IMR-90 (cell line): ENCODE measurements around the gene TMEM221. TPM values are rescaled to one million over a fixed set of nuclear protein-coding genes. Genes with fewer than 3 reads are reported as not detected.

ENCODE experiments used
- ATAC-seq: fragments of 200-7000 bp; cut with Tn5 transposase; 2 replicates; pipeline ENCODE4 v1.9.1; 2020; ENCODE audit warnings: low read depth, mild to moderate bottlenecking, moderate library complexity
- BruUV-seq: library from RNA; stranded (reverse); fragments of 400-500 nt; replicated peaks from 2 replicates; lab custom pipeline; 2021; lab: Mats Ljungman, UMichigan
- CTCF ChIA-PET: fragments of 300-600 bp; formaldehyde crosslinking; extraction: SDS; loops from one replicate; lab custom pipeline; 2021; ENCODE audit warnings: antibody characterized with exemption; lab: Yijun Ruan, JAX
- POLR2A ChIA-PET: fragments of 300-600 bp; sonication (Branson Sonifier 250); formaldehyde crosslinking; loops from one replicate; lab custom pipeline; 2022; ENCODE audit warnings: antibody characterized with exemption; ENCODE audit not compliant: unreplicated experiment; lab: Charles Lee
- DNase-seq: peaks from one replicate; pipeline ENCODE4 v3.0.0; 2013
- H2AFZ ChIP-seq: replicated peaks from 2 replicates; pipeline ENCODE3; 2013; ENCODE audit warnings: low read length, mild to moderate bottlenecking; ENCODE audit not compliant: poor library complexity
- H2AK5ac ChIP-seq: 2 replicates; pipeline ENCODE4 v1.6.1; 2013; ENCODE audit warnings: low read depth, low read length, inconsistent platforms
- H2AK9ac ChIP-seq: replicated peaks from 2 replicates; pipeline ENCODE3; 2013; ENCODE audit warnings: mild to moderate bottlenecking, low read depth, low read length, moderate library complexity; ENCODE audit not compliant: poor library complexity
- H2BK120ac ChIP-seq: 2 replicates; pipeline ENCODE4 v1.6.1; 2013; ENCODE audit warnings: low read depth, low read length, inconsistent platforms
- H2BK15ac ChIP-seq: 3 replicates; pipeline ENCODE4 v1.6.1; 2013; ENCODE audit warnings: low read depth, low read length, inconsistent platforms
- H2BK20ac ChIP-seq: 2 replicates; pipeline ENCODE4 v1.6.1; 2013; ENCODE audit warnings: low read depth, mild to moderate bottlenecking, inconsistent platforms, low read length, moderate library complexity
- H2BK5ac ChIP-seq: 2 replicates; pipeline ENCODE4 v1.6.1; 2013; ENCODE audit warnings: mild to moderate bottlenecking, low read depth, low read length, inconsistent platforms; ENCODE audit not compliant: poor library complexity, severe bottlenecking
- H3K14ac ChIP-seq: replicated peaks from 2 replicates; pipeline ENCODE4 v1.6.1; 2013; ENCODE audit warnings: low read depth, low read length, inconsistent platforms
- H3K18ac ChIP-seq: 2 replicates; pipeline ENCODE4 v1.6.1; 2013; ENCODE audit warnings: low read depth, low read length, control low read depth
- H3K23ac ChIP-seq: 2 replicates; pipeline ENCODE4 v1.6.1; 2013; ENCODE audit warnings: low read depth, low read length, inconsistent platforms
- H3K27ac ChIP-seq: 2 replicates; pipeline ENCODE4 v1.5.1; 2013; ENCODE audit warnings: mild to moderate bottlenecking, control low read depth, low read length; ENCODE audit not compliant: insufficient read depth
- H3K27me3 ChIP-seq: 2 replicates; pipeline ENCODE4 v1.6.1; 2013; ENCODE audit warnings: low read length; ENCODE audit not compliant: control insufficient read depth, insufficient read depth
- H3K36me3 ChIP-seq: 2 replicates; pipeline ENCODE4 v1.6.1; 2013; ENCODE audit warnings: low read length, mixed read lengths; ENCODE audit not compliant: control insufficient read depth, insufficient read depth
- H3K4ac ChIP-seq: 2 replicates; pipeline ENCODE4 v1.6.1; 2013; ENCODE audit warnings: low read depth, low read length, inconsistent platforms
- H3K4me1 ChIP-seq: 2 replicates; pipeline ENCODE4 v1.6.1; 2013; ENCODE audit warnings: low read length, mixed read lengths; ENCODE audit not compliant: control insufficient read depth, insufficient read depth
- H3K4me2 ChIP-seq: 2 replicates; pipeline ENCODE4 v1.6.1; 2013; ENCODE audit warnings: low read depth, mild to moderate bottlenecking, control low read depth, low read length, moderate library complexity
- H3K4me3 ChIP-seq: 2 replicates; pipeline ENCODE4 v1.5.1; 2013; ENCODE audit warnings: low read depth, mild to moderate bottlenecking, control low read depth, low read length, moderate library complexity; ENCODE audit not compliant: insufficient read depth
- H3K56ac ChIP-seq: 2 replicates; pipeline ENCODE4 v1.6.1; 2013; ENCODE audit warnings: low read length, inconsistent platforms; ENCODE audit not compliant: insufficient read depth; ENCODE audit errors: extremely low read depth
- H3K79me1 ChIP-seq, 2 experiments: 2 replicates each; pipeline ENCODE4 v1.6.1; 2013; ENCODE audit warnings: low read length in 2 of 2, inconsistent platforms in 1 of 2, low read depth in 1 of 2
- H3K9ac ChIP-seq: 2 replicates; pipeline ENCODE4 v1.6.1; 2013; ENCODE audit warnings: low read depth, low read length, control low read depth
- H3K9me1 ChIP-seq: 2 replicates; pipeline ENCODE4 v1.6.1; 2013; ENCODE audit warnings: low read length, inconsistent platforms; ENCODE audit not compliant: insufficient read depth
- H3K9me3 ChIP-seq: 2 replicates; pipeline ENCODE4 v1.6.1; 2013; ENCODE audit warnings: low read length; ENCODE audit not compliant: control insufficient read depth, insufficient read depth
- H4K20me1 ChIP-seq: 2 replicates; pipeline ENCODE4 v1.6.1; 2013; ENCODE audit warnings: low read length, inconsistent platforms; ENCODE audit not compliant: insufficient read depth
- H4K5ac ChIP-seq: 2 replicates; pipeline ENCODE4 v1.6.1; 2013; ENCODE audit warnings: mild to moderate bottlenecking, low read depth, low read length, control low read depth
- H4K8ac ChIP-seq, 2 experiments: 2 replicates each; pipeline ENCODE4 v1.6.1; 2013; ENCODE audit warnings: low read depth in 2 of 2, low read length in 2 of 2, control low read depth in 1 of 2, inconsistent platforms in 1 of 2
- H4K91ac ChIP-seq: 2 replicates; pipeline ENCODE4 v1.6.1; 2013; ENCODE audit warnings: low read depth, low read length, inconsistent platforms; ENCODE audit not compliant: insufficient read depth
- CTCF ChIP-seq: conservative IDR thresholded peaks from 2 replicates; pipeline ENCODE4 v1.5.1; 2012; ENCODE audit warnings: mild to moderate bottlenecking, low read depth, low read length, improper control_type of control experiment
- MAFK ChIP-seq: IDR thresholded peaks from 2 replicates; pipeline ENCODE4 v1.6.1; 2012; ENCODE audit warnings: low read depth, low read length, improper control_type of control experiment
- MAZ ChIP-seq: IDR thresholded peaks from 2 replicates; pipeline ENCODE4 v1.6.1; 2012; ENCODE audit warnings: low read depth, mild to moderate bottlenecking, low read length, improper control_type of control experiment, moderate library complexity, borderline replicate concordance
- RAD21 ChIP-seq: IDR thresholded peaks from 2 replicates; pipeline ENCODE4 v1.6.1; 2012; ENCODE audit warnings: low read length, improper control_type of control experiment
- RCOR1 ChIP-seq: IDR thresholded peaks from 2 replicates; pipeline ENCODE4 v1.6.1; 2012; ENCODE audit warnings: mild to moderate bottlenecking, low read length, improper control_type of control experiment; ENCODE audit not compliant: insufficient replicate concordance
- SMC3 ChIP-seq: fragments of 150-350 bp; IDR thresholded peaks from 2 replicates; pipeline ENCODE4 v1.6.1; 2016; ENCODE audit warnings: low read depth, mild to moderate bottlenecking, antibody characterized with exemption, low read length, moderate library complexity
- WGBS, 2 experiments: methylation state at CpG; one replicate each; pipeline versions ENCODE4 v1.1.5 to v1.1.7; 2013; ENCODE audit warnings: missing lambda C conversion rate in 2 of 2; ENCODE audit not compliant: insufficient read length in 1 of 2; ENCODE audit errors: extremely low coverage in 2 of 2; 5-methylcytosine and 5-hydroxymethylcytosine counted together
- dilution Hi-C: fragments of 300-500 bp; cut with HindIII; formaldehyde crosslinking; loops from one replicate; pipeline ENCODE4 v1.14.3; 2018; ENCODE audit warnings: low sequenced_read_pairs; ENCODE audit not compliant: unreplicated experiment
- in situ Hi-C: fragments of 300-500 bp; cut with MboI; formaldehyde crosslinking; loops from 3 replicates; pipeline ENCODE4 v1.14.3; 2019; ENCODE audit warnings: low sequenced_read_pairs, inconsistent platforms, mixed read lengths
- intact Hi-C: fragments of 100-400 bp; cut with micrococcal nuclease; formaldehyde crosslinking; loops from 2 replicates; pipeline ENCODE4 v1.10.0; 2022
- polyA plus RNA-seq, 3 experiments: library from polyadenylated mRNA; depleted of rRNA; stranded (reverse); fragments of >200 nt; gene quantifications; 2 replicates each; pipeline ENCODE4 v1.2.3, GENCODE V29; 2012; ENCODE audit warnings: low replicate concordance in 1 of 3
- total RNA-seq: library from RNA; depleted of rRNA; stranded (reverse); fragments of >200 nt; gene quantifications from 2 replicates; pipeline ENCODE4 v1.2.3, GENCODE V29; 2012; rRNA removed

The TMEM221 gene
- total and polyA plus RNA-seq, 2 of the 4 experiments (the other 2 are of a cell fraction), result 0.12 TPM; not detected in 1

DNA sequence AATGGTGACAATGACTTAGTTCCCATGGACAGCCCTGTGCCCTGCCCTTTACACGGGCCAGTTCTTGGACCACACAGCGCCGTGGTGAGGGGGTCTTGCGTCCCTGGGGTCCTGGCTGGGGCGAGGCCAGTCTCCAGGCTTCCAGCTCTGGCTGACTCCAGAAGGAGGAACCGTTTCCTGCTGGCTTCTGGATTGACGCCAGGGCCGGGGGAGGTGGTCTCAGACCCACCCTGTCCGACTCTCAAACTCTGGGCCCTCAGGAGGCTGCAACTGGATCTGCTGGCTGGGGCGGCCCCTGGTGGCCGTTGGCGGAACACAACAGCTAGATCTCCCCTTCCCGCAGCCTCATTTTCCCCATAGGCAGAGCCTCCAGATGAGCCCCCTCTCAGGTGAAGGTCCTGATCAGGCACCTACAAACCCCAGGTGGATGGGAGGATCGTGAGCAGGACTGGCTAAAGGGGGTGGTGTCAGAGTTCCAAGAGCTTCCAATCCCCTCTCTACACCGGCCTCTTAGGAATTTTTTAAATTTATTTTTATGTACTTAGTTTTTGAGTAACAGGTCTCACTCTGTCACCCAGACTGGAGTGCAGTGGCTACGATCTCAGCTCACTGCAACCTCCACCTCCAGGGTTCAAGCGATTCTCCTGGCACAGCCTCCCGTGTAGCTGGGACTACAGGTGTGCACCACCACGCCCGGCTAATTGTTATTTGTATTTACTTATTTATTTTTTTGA is 62.4 kb downstream of the TMEM221 start:
- Histone ChIP-seq H4K8ac (no peak overlapping the region), H3K4ac (no peak overlapping the region), H3K79me1 (no peaks in the 10 kb centered on the region), H2AK9ac (peak overlapping the region; percentile 55), H3K36me3 (no peaks in the 10 kb centered on the region), H3K14ac (no peak overlapping the region), H4K5ac (no peak overlapping the region), H3K4me2 (no peak overlapping the region), H2AK5ac (peak overlapping the region; percentile 43; the same call in 1 of the 2 replicates), H3K27ac (no peak overlapping the region), H3K9me1 (no peaks in the 10 kb centered on the region), H3K23ac (no peak overlapping the region), H4K20me1 (no peaks in the 10 kb centered on the region), H3K9ac (no peak overlapping the region), H2BK15ac (no peak overlapping the region), H2BK20ac (no peak overlapping the region), H2BK5ac (no peak overlapping the region), H3K4me1 (no peaks in the 10 kb centered on the region), H4K91ac (no peak overlapping the region), H3K4me3 (no peak overlapping the region), H3K18ac (no peak overlapping the region), H3K56ac (no peak overlapping the region), H2BK120ac (no peak overlapping the region), H2AFZ (peak overlapping the region; percentile 85), H3K27me3 (peaks cover 3% of the 10 kb centered on the region), H3K9me3 (peaks cover 9% of the 10 kb centered on the region; the same call in 1 of the 2 replicates)
- ChIA-PET POLR2A (no interaction called here), CTCF (interaction anchor here (0.8 to 1.3 kb wide), 3 partner anchors 19 to 77 kb away, joined by 3 to 4 read pairs (median 3); no protein-coding TSS in a partner anchor)
- BruUV-seq, result no TSS peak
- intact Hi-C loops (loop anchor here (1.0 to 2.0 kb wide), 2 partner anchors 40 to 93 kb away; no protein-coding TSS in a partner anchor), in situ Hi-C loops (loop anchor here (5.0 kb wide), 1 partner anchor 39 kb away; no protein-coding TSS in a partner anchor), dilution Hi-C loops (no loop called here)
- DNase-seq (peak; percentile 30), ATAC-seq (peak; percentile 67)
- 35% methylated on average over 7 of the region's 20 CpGs; no CpG with 5 or more reads in 1 of the 2 experiments for WGBS, 2 experiments
- TF ChIP-seq MAFK (no peak), SMC3 (peak; percentile 81), MAZ (no peak), RAD21 (peak; percentile 80), CTCF (peak; percentile 85), RCOR1 (no peak)

Other genes starting within 250 kb of the TMEM221 start
- gene USE1, start 233.3 kb downstream of the TMEM221 start, total RNA-seq, result 17.2 and 18.1 TPM in 2 replicates
- gene USE1, start 233.3 kb downstream of the TMEM221 start, polyA plus RNA-seq (2012; rRNA removed), result 24.2 and 28.7 TPM in 2 replicates
- 0.83 and 1.1 TPM in 2 replicates for gene OCEL1, start 222.4 kb downstream of the TMEM221 start, total RNA-seq
- gene OCEL1, start 222.4 kb downstream of the TMEM221 start, polyA plus RNA-seq (2012; rRNA removed), result 5.7 and 7.2 TPM in 2 replicates
- gene NR2F6, start 202.7 kb downstream of the TMEM221 start, total RNA-seq, result 8.4 and 10.0 TPM in 2 replicates
- gene NR2F6, start 202.7 kb downstream of the TMEM221 start, polyA plus RNA-seq (2012; rRNA removed), result 20.5 and 28.5 TPM in 2 replicates
- gene USHBP1, start 183.9 kb downstream of the TMEM221 start, total RNA-seq, result not detected in 2 replicates
- not detected in 2 replicates for gene USHBP1, start 183.9 kb downstream of the TMEM221 start, polyA plus RNA-seq (2012; rRNA removed)
- 76.7 and 101 TPM in 2 replicates for gene BABAM1, start 181.2 kb downstream of the TMEM221 start, total RNA-seq
- gene BABAM1, start 181.2 kb downstream of the TMEM221 start, polyA plus RNA-seq (2012; rRNA removed), result 95.1 and 106 TPM in 2 replicates
- under 0.01 and 0.28 TPM in 2 replicates for gene ANKLE1, start 166.8 kb downstream of the TMEM221 start, total RNA-seq
- gene ANKLE1, start 166.8 kb downstream of the TMEM221 start, polyA plus RNA-seq (2012; rRNA removed), result 0.87 and 1.0 TPM in 2 replicates
- gene ABHD8, start 145.2 kb downstream of the TMEM221 start, total RNA-seq, result 3.6 and 3.9 TPM in 2 replicates
- gene ABHD8, start 145.2 kb downstream of the TMEM221 start, polyA plus RNA-seq (2012; rRNA removed), result 10.2 and 11.4 TPM in 2 replicates
- gene MRPL34, start 142.8 kb downstream of the TMEM221 start, total RNA-seq, result 7.3 and 17.2 TPM in 2 replicates
- 31.7 and 37.0 TPM in 2 replicates for gene MRPL34, start 142.8 kb downstream of the TMEM221 start, polyA plus RNA-seq (2012; rRNA removed)
- 33.7 and 35.0 TPM in 2 replicates for gene DDA1, start 139.1 kb downstream of the TMEM221 start, total RNA-seq
- 87.2 and 113 TPM in 2 replicates for gene DDA1, start 139.1 kb downstream of the TMEM221 start, polyA plus RNA-seq (2012; rRNA removed)
- gene ANO8, start 113.8 kb downstream of the TMEM221 start, total RNA-seq, result 1.6 and 1.7 TPM in 2 replicates
- 5.3 and 5.6 TPM in 2 replicates for gene ANO8, start 113.8 kb downstream of the TMEM221 start, polyA plus RNA-seq (2012; rRNA removed)
- 4.3 and 4.7 TPM in 2 replicates for gene GTPBP3, start 111.1 kb downstream of the TMEM221 start, total RNA-seq
- gene GTPBP3, start 111.1 kb downstream of the TMEM221 start, polyA plus RNA-seq (2012; rRNA removed), result 14.6 and 15.1 TPM in 2 replicates
- not detected in 2 replicates for gene PLVAP, start 71.3 kb downstream of the TMEM221 start, total RNA-seq
- not detected in 2 replicates for gene PLVAP, start 71.3 kb downstream of the TMEM221 start, polyA plus RNA-seq (2012; rRNA removed)
- gene CCDC194, start 54.5 kb downstream of the TMEM221 start, total RNA-seq, result not detected in 2 replicates
- not detected in 2 replicates for gene CCDC194, start 54.5 kb downstream of the TMEM221 start, polyA plus RNA-seq (2012; rRNA removed)
- gene BST2, start 43.0 kb downstream of the TMEM221 start, total RNA-seq, result 0.18 and 0.28 TPM in 2 replicates
- 0.67 and 0.92 TPM in 2 replicates for gene BST2, start 43.0 kb downstream of the TMEM221 start, polyA plus RNA-seq (2012; rRNA removed)
- gene MVB12A, start 28.6 kb downstream of the TMEM221 start, total RNA-seq, result 13.8 and 13.9 TPM in 2 replicates
- 43.9 and 44.3 TPM in 2 replicates for gene MVB12A, start 28.6 kb downstream of the TMEM221 start, polyA plus RNA-seq (2012; rRNA removed)
- not detected in 2 replicates for gene NXNL1, start 12.3 kb upstream of the TMEM221 start, total RNA-seq
- not detected in 2 replicates for gene NXNL1, start 12.3 kb upstream of the TMEM221 start, polyA plus RNA-seq (2012; rRNA removed)
- gene SLC27A1, start 21.9 kb upstream of the TMEM221 start, total RNA-seq, result 4.8 and 5.6 TPM in 2 replicates
- gene SLC27A1, start 21.9 kb upstream of the TMEM221 start, polyA plus RNA-seq (2012; rRNA removed), result 12.9 and 15.6 TPM in 2 replicates
- 33.9 and 37.2 TPM in 2 replicates for gene PGLS, start 63.0 kb upstream of the TMEM221 start, total RNA-seq
- 74.3 and 92.0 TPM in 2 replicates for gene PGLS, start 63.0 kb upstream of the TMEM221 start, polyA plus RNA-seq (2012; rRNA removed)
- gene COLGALT1, start 107.0 kb upstream of the TMEM221 start, total RNA-seq, result 74.2 and 77.1 TPM in 2 replicates
- 117 and 124 TPM in 2 replicates for gene COLGALT1, start 107.0 kb upstream of the TMEM221 start, polyA plus RNA-seq (2012; rRNA removed)
- gene UNC13A, start 239.7 kb upstream of the TMEM221 start, total RNA-seq, result under 0.01 and 0.18 TPM in 2 replicates
- gene UNC13A, start 239.7 kb upstream of the TMEM221 start, polyA plus RNA-seq (2012; rRNA removed), result 0.16 and 0.22 TPM in 2 replicates